ENCODE results near the gene HACD2.

Gene HACD2

GRCh38 chr3:123571264-123571972, 13.4 kb downstream of the HACD2 start:
- no peak for DNase-seq (ENCODE audit: low read depth in 2 of 2)

GRCh38 chr3:123568875-123569274, 16.0 kb downstream of the HACD2 start:
- DNase-seq (ENCODE audit: low read depth in 2 of 2) = no peak

- DNase-seq (ENCODE audit: low read depth in 2 of 2) = no peak
These were observed 16.8 kb downstream of the HACD2 start for GRCh38 chr3:123568034-123568433.

- DNase-seq (ENCODE audit: low read depth in 2 of 2) = no peak
These were observed 20.8 kb downstream of the HACD2 start for GRCh38 chr3:123564056-123564455.

GRCh38 chr3:123562547-123562946, 22.3 kb downstream of the HACD2 start:
- no peak for DNase-seq (ENCODE audit: low read depth in 2 of 2)

- DNase-seq (ENCODE audit: low read depth in 2 of 2) = no peak
These were observed 23.7 kb downstream of the HACD2 start for GRCh38 chr3:123561188-123561587.

GRCh38 chr3:123559040-123559861, 25.6 kb downstream of the HACD2 start:
- DNase-seq (ENCODE audit: low read depth in 2 of 2) = no peak

- DNase-seq (ENCODE audit: low read depth in 2 of 2) = no peak
These were observed 31.3 kb downstream of the HACD2 start for GRCh38 chr3:123553536-123553935.

- DNase-seq (ENCODE audit: low read depth in 2 of 2) = no peak
These were observed 32.1 kb downstream of the HACD2 start for GRCh38 chr3:123552768-123553167.

- no peak for DNase-seq (ENCODE audit: low read depth in 2 of 2)
These were observed 32.6 kb downstream of the HACD2 start for GRCh38 chr3:123552095-123552714.

- DNase-seq (ENCODE audit: low read depth in 2 of 2) = no peak
These were observed 36.9 kb downstream of the HACD2 start for GRCh38 chr3:123547881-123548519.

- no peak for DNase-seq (ENCODE audit: low read depth in 2 of 2)
These were observed 38.6 kb downstream of the HACD2 start for GRCh38 chr3:123546133-123546755.

- no peak for DNase-seq (ENCODE audit: low read depth in 2 of 2)
These were observed 40.9 kb downstream of the HACD2 start for GRCh38 chr3:123543950-123544349.

- DNase-seq (ENCODE audit: low read depth in 2 of 2) = no peak
These were observed 44.6 kb downstream of the HACD2 start for GRCh38 chr3:123540285-123540684.

- no peak for DNase-seq (ENCODE audit: low read depth in 2 of 2)
These were observed 48.5 kb downstream of the HACD2 start for GRCh38 chr3:123536153-123536895.

- no peak for DNase-seq (ENCODE audit: low read depth in 2 of 2)
These were observed 49.3 kb downstream of the HACD2 start for GRCh38 chr3:123535580-123535979.

GRCh38 chr3:123534264-123534663, 50.6 kb downstream of the HACD2 start:
- DNase-seq (ENCODE audit: low read depth in 2 of 2) = no peak

- no peak for DNase-seq (ENCODE audit: low read depth in 2 of 2)
These were observed 51.2 kb downstream of the HACD2 start for GRCh38 chr3:123533554-123534159.

- no peak for DNase-seq (ENCODE audit: low read depth in 2 of 2)
These were observed 56.7 kb downstream of the HACD2 start for GRCh38 chr3:123528130-123528529.

- no peak for DNase-seq (ENCODE audit: low read depth in 2 of 2)
These were observed 57.8 kb downstream of the HACD2 start for GRCh38 chr3:123527046-123527445.

- DNase-seq (ENCODE audit: low read depth in 2 of 2) = no peak
These were observed 58.4 kb downstream of the HACD2 start for GRCh38 chr3:123526474-123526873.
